Esophagus muscularis mucosa (tissue), 4 donors: ENCODE results near the gene TMEM50A. TPM values are rescaled to one million over a fixed set of nuclear protein-coding genes. Genes with fewer than 3 reads are reported as not detected.
"Not testable (repeated sequence)": the region's sequence is repeated elsewhere in the genome, so short reads cannot be mapped to it uniquely, and the experiment has no call there.

ENCODE experiments used
- DNase-seq: peaks from one replicate; pipeline ENCODE4 v3.0.0-alpha.2; 2017; ENCODE audit errors: extremely low spot score
- H3K27ac ChIP-seq, 4 donors: fragments of 200-600 bp; sonication (generic); replicated peaks in 1 of 4; 1 replicate in 3 of 4; 2 replicates in 1 of 4; pipeline ENCODE4 v1.5.1; 2016 to 2019; ENCODE audit warnings: mild to moderate bottlenecking in 1 of 4
- H3K27me3 ChIP-seq, 4 donors: fragments of 200-600 bp; sonication (generic); one replicate each; pipeline versions ENCODE4 v1.5.1 to v1.6.0; 2016 to 2019
- H3K36me3 ChIP-seq, 4 donors: fragments of 200-600 bp; sonication (generic); one replicate each; pipeline ENCODE4 v1.5.1; 2016 to 2019
- H3K4me1 ChIP-seq, 4 donors: fragments of 200-600 bp; sonication (generic); one replicate each; pipeline ENCODE4 v1.5.1; 2016 to 2019
- H3K4me3 ChIP-seq, 4 donors: fragments of 200-600 bp; sonication (generic); 1 replicate in 2 of 4; 2 replicates in 2 of 4; pipeline ENCODE4 v1.5.1; 2016 to 2019; ENCODE audit warnings: mild to moderate bottlenecking in 4 of 4, moderate library complexity in 1 of 4
- H3K9me3 ChIP-seq, 4 donors: fragments of 200-600 bp; sonication (generic); 1 replicate in 3 of 4; 2 replicates in 1 of 4; pipeline ENCODE4 v1.5.1; 2016 to 2019
- CTCF ChIP-seq, 3 experiments: fragments of 200-600 bp in 2 of 3; fragments of 450-650 bp in 1 of 3; sonication (generic) in 2 of 3; IDR thresholded peaks; one replicate each; pipeline ENCODE4 v1.5.1; 2017 to 2019; ENCODE audit warnings: antibody characterized with exemption in 3 of 3, mild to moderate bottlenecking in 2 of 3, moderate library complexity in 1 of 3
- EP300 ChIP-seq: sonication (generic); formaldehyde crosslinking; IDR thresholded peaks from one replicate; pipeline ENCODE4 v1.6.1; 2017; ENCODE audit warnings: antibody characterized with exemption
- POLR2A ChIP-seq: fragments of 450-650 bp; IDR thresholded peaks from one replicate; pipeline ENCODE4 v1.6.1; 2017; ENCODE audit warnings: antibody characterized with exemption, moderate library complexity, mild to moderate bottlenecking, low read depth
- POLR2AphosphoS5 ChIP-seq, 2 donors: sonication (generic); formaldehyde crosslinking; IDR thresholded peaks; one replicate each; pipeline ENCODE4 v1.6.1; 2017; ENCODE audit warnings: antibody characterized with exemption in 2 of 2
- WGBS: methylation state at CpG from one replicate; pipeline ENCODE4 v1.1.5; 2018; 5-methylcytosine and 5-hydroxymethylcytosine counted together
- intact Hi-C: fragments of 100-400 bp; cut with DNase I; formaldehyde crosslinking; loops from one replicate; pipeline ENCODE4 v1.15.1; 2023
- total RNA-seq, 4 donors: library from RNA; depleted of rRNA; stranded (reverse); fragments of >200 nt; gene quantifications; one replicate each; pipeline versions ENCODE4 v1.1.0 to v1.2.1, GENCODE V29; 2016

TMEM50A gene
- total RNA-seq: 100 to 1,000 TPM in 1 of 4 donors, 10 to 100 TPM in 3; 85.1 to 106 (median 98.4) TPM

- peak within 1 kb of the TSS; percentile 93 to 99 (median 96) for H3K27ac ChIP-seq
- H3K36me3 ChIP-seq: peaks cover 0 to 7% (median 3%) of the 10 kb centered on the region in 4 donors
- WGBS: under 1% methylated on average over 9 of the region's 75 CpGs
- intact Hi-C loops: loop anchor here (5.0 kb wide), 1 partner anchor 91 kb away; the partner anchor contains the start of gene RSRP1
- H3K27me3 ChIP-seq: no peaks in the 10 kb centered on the region
- DNase-seq: peak; percentile 97
- H3K4me1 ChIP-seq: peaks cover 18 to 35% (median 31%) of the 10 kb centered on the region in 4 donors
- TF ChIP-seq POLR2A (peak; percentile 56), EP300 (no peak), POLR2AphosphoS5 (IDR thresholded peaks at IDR 0.05) (peak; percentile 92 to 93), CTCF (IDR thresholded peaks at IDR 0.05) (no peak)
- H3K9me3 ChIP-seq: no peaks in the 10 kb centered on the region
- H3K4me3 ChIP-seq: peak within 1 kb of the TSS; percentile 71 to 97 (median 84)
Measured at GRCh38 chr1:25338188-25338981, at the start of gene TMEM50A. TSS of gene TMEM50A (plus strand) at chr1:25338334. CDS start at chr1:25340487, 2,153 bp downstream.

- DNase-seq, H3K9me3 ChIP-seq, H3K27ac ChIP-seq, H3K4me3 ChIP-seq, H3K27me3 ChIP-seq, H3K4me1 ChIP-seq, H3K36me3 ChIP-seq: not testable (repeated sequence)
- WGBS: 67% methylated on average over 1 of the region's 8 CpGs
- intact Hi-C loops: loop anchor here (5.0 kb wide), 1 partner anchor 119 kb away; no protein-coding TSS in a partner anchor
Measured at GRCh38 chr1:25288573-25289101, 49.5 kb upstream of the TMEM50A start.

DNA sequence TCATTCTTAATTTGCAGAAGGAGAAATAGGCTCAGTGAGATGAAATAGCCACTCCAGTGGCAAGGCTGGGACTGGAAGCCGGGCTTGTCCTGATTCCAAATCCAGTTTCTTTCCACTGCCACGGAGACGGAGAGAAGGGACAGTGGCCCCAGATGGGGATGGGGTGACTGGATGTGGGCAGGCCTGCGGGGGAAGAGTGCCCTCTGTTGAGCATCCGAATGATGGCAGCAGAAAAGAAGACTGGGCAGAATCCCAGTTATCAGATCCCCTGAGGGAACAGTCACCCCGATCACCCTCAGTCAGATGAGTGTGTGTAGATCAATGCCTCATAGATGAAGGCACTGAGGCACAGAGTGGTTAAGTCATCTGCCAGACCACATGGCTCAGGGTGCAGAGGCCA is 48.1 kb upstream of the TMEM50A start:
- intact Hi-C loops, H3K36me3 ChIP-seq, H3K9me3 ChIP-seq, H3K4me3 ChIP-seq, H3K27ac ChIP-seq, H3K27me3 ChIP-seq, DNase-seq, H3K4me1 ChIP-seq: not testable (repeated sequence)
- WGBS: 20% methylated on average over 5 of the region's 6 CpGs
- TF ChIP-seq CTCF (IDR thresholded peaks at IDR 0.05): peak in 1 of 3 experiments; percentile 33

- DNase-seq, H3K9me3 ChIP-seq, H3K27me3 ChIP-seq, H3K27ac ChIP-seq, H3K4me1 ChIP-seq, H3K4me3 ChIP-seq, intact Hi-C loops, H3K36me3 ChIP-seq: not testable (repeated sequence)
- 84% methylated on average over 2 of the region's 2 CpGs for WGBS
Measured at GRCh38 chr1:25293426-25293825, 44.7 kb upstream of the TMEM50A start.

DNA sequence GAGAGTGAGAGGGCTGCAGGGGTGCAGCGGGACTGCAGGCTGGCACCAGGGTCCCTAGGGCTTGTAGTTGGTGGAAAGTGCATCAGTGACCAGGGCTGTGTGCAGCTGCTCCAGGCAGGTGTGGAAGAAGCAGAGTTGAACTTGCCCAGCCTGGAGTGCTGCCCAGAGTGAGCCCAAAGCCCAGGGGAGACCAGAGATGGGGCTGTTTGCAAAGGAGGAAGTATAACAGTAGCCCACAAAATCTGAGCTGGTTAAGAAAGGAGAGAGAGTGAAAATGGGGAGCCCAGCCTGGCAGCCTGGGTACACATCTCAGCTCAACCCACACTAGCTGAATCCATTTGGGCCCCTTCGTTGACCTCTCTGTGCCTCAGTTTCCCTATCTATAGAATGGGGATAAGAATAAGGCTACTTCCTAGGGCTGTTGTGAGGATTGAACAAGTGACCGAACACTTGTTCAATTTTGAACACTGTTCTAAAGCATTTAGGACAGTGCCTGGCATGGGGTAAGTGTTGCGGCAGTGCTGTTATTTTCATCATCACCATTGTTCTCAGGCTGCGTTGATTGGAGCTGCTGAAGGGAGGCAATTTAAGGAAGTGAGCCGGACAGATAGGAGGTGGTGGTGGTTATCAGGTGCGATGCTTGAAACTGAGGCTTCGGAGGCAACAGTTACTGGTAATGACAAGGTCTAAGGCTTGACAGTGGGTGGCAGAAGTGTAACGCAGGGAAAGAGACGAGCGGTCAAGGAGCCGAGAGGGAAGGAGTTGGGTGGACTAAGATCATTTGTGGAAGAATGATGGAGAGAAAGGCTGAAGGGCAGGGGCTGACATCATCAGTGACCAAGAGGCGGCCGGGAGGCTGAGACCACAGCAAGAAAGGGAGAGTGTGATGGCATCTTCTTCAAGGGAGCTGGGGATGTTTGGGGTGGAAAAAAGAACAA is 43.0 kb upstream of the TMEM50A start:
- DNase-seq, H3K36me3 ChIP-seq, intact Hi-C loops, H3K4me1 ChIP-seq, H3K9me3 ChIP-seq, H3K27ac ChIP-seq, H3K4me3 ChIP-seq, H3K27me3 ChIP-seq: not testable (repeated sequence)
- WGBS: 50% methylated on average over 5 of the region's 14 CpGs

- H3K27me3 ChIP-seq, H3K4me3 ChIP-seq, H3K9me3 ChIP-seq, H3K36me3 ChIP-seq, H3K27ac ChIP-seq, H3K4me1 ChIP-seq, intact Hi-C loops, DNase-seq: not testable (repeated sequence)
- WGBS: 59% methylated on average over 5 of the region's 8 CpGs
Measured at GRCh38 chr1:25296501-25296900, 41.6 kb upstream of the TMEM50A start.

GRCh38 chr1:25300729-25301128 is 37.4 kb upstream of the TMEM50A start:
- WGBS: 80% methylated on average over 8 of the region's 9 CpGs

DNA sequence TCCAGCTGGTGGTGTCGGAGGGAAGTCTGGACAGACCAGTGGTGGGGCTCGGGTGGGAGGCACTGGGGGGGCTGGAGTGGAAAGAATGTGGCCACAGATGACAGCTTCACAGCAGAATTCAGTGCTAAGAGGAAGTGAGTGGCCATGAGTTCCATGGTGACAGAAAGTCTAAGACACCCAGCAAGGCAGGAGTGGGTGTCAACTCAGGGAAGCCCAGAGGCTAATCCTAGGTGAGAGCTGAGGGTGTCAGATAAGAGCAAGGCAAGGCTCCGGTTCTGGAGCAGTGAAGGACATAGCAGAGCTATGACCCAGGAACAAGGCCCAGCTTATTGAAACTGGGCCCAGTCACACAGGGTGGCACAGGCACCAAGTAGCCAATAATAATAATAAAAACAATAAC is 35.8 kb upstream of the TMEM50A start:
- 84% methylated on average over 3 of the region's 3 CpGs for WGBS
- intact Hi-C loops, H3K4me3 ChIP-seq, H3K9me3 ChIP-seq, H3K27me3 ChIP-seq, H3K27ac ChIP-seq, H3K4me1 ChIP-seq, DNase-seq: not testable (repeated sequence)
- peaks cover 0 to 28% (median 4%) of the 10 kb centered on the region in 4 donors for H3K36me3 ChIP-seq

More at GRCh38 chr1:25300729-25301128, 37.4 kb upstream of the TMEM50A start:
- H3K36me3 ChIP-seq: peaks cover 0 to 15% (median 2%) of the 10 kb centered on the region in 4 donors
- H3K27ac ChIP-seq, H3K4me1 ChIP-seq, DNase-seq, H3K4me3 ChIP-seq, intact Hi-C loops, H3K27me3 ChIP-seq, H3K9me3 ChIP-seq: not testable (repeated sequence)

- 89% methylated on average over 4 of the region's 4 CpGs for WGBS
- H3K36me3 ChIP-seq: peaks cover 0 to 28% (median 4%) of the 10 kb centered on the region in 4 donors
- H3K4me3 ChIP-seq, DNase-seq, H3K27ac ChIP-seq, intact Hi-C loops, H3K9me3 ChIP-seq, H3K27me3 ChIP-seq, H3K4me1 ChIP-seq: not testable (repeated sequence)
Measured at GRCh38 chr1:25304936-25305335, 33.2 kb upstream of the TMEM50A start.
